Trophoblast cell (in vitro differentiated cells and primary cell): Measurements from ENCODE around the gene ZNF709.
"Not testable (repeated sequence)": the region's sequence is repeated elsewhere in the genome, so short reads cannot be mapped to it uniquely, and the experiment has no call there.

Experiments used
- DNase-seq, 2 donors: peaks; one replicate each; pipeline ENCODE4 v3.0.0-alpha.2; 2016
- H2AFZ ChIP-seq: 2 replicates; pipeline ENCODE4 v1.6.1; 2013; ENCODE audit warnings: low read length, moderate library complexity, mild to moderate bottlenecking; ENCODE audit not compliant: insufficient read depth, poor library complexity
- H2AK5ac ChIP-seq: 2 replicates; pipeline ENCODE4 v1.6.1; 2013; ENCODE audit warnings: mild to moderate bottlenecking, low read length
- H2BK120ac ChIP-seq: 2 replicates; pipeline ENCODE4 v1.6.1; 2013; ENCODE audit warnings: low read length, mild to moderate bottlenecking, moderate library complexity; ENCODE audit not compliant: insufficient read depth, poor library complexity
- H2BK12ac ChIP-seq: 2 replicates; pipeline ENCODE4 v1.6.1; 2013; ENCODE audit warnings: mild to moderate bottlenecking, low read length, moderate library complexity
- H2BK5ac ChIP-seq: 2 replicates; pipeline ENCODE4 v1.6.1; 2013; ENCODE audit warnings: low read length, low read depth, moderate library complexity, mild to moderate bottlenecking; ENCODE audit not compliant: poor library complexity
- H3K14ac ChIP-seq: 2 replicates; pipeline ENCODE4 v1.6.1; 2013; ENCODE audit warnings: mild to moderate bottlenecking, low read length
- H3K18ac ChIP-seq: 2 replicates; pipeline ENCODE4 v1.6.1; 2013; ENCODE audit warnings: mild to moderate bottlenecking, low read length
- H3K23ac ChIP-seq: 2 replicates; pipeline ENCODE4 v1.6.1; 2013; ENCODE audit warnings: low read length
- H3K27ac ChIP-seq: 2 replicates; pipeline ENCODE4 v1.5.1; 2013; ENCODE audit warnings: low read depth, mild to moderate bottlenecking, inconsistent platforms, low read length, moderate library complexity
- H3K27me3 ChIP-seq: 2 replicates; pipeline ENCODE4 v1.6.1; 2013; ENCODE audit warnings: inconsistent platforms, mild to moderate bottlenecking, low read length, moderate library complexity; ENCODE audit not compliant: insufficient read depth
- H3K36me3 ChIP-seq, 2 experiments: 1 replicate in 1 of 2; 2 replicates in 1 of 2; pipeline ENCODE4 v1.6.1; 2013; ENCODE audit warnings: low read length in 2 of 2, mild to moderate bottlenecking in 2 of 2, moderate library complexity in 1 of 2; ENCODE audit not compliant: insufficient read depth in 2 of 2, control insufficient read depth in 1 of 2
- H3K4ac ChIP-seq: 2 replicates; pipeline ENCODE4 v1.6.1; 2013; ENCODE audit warnings: low read depth, mild to moderate bottlenecking, low read length, moderate library complexity
- H3K4me1 ChIP-seq, 2 experiments: 1 replicate in 1 of 2; 2 replicates in 1 of 2; pipeline ENCODE4 v1.6.1; 2013; ENCODE audit warnings: low read length in 2 of 2, mild to moderate bottlenecking in 2 of 2, moderate library complexity in 1 of 2; ENCODE audit not compliant: insufficient read depth in 2 of 2, control insufficient read depth in 1 of 2
- H3K4me2 ChIP-seq: 2 replicates; pipeline ENCODE4 v1.6.1; 2013; ENCODE audit warnings: inconsistent platforms, mild to moderate bottlenecking, low read length, moderate library complexity
- H3K4me3 ChIP-seq: 2 replicates; pipeline ENCODE4 v1.5.1; 2013; ENCODE audit warnings: mild to moderate bottlenecking, low read depth, low read length, inconsistent platforms
- H3K79me1 ChIP-seq: one replicate; pipeline ENCODE4 v1.6.1; 2013; ENCODE audit warnings: low read length
- H3K79me2 ChIP-seq: 2 replicates; pipeline ENCODE4 v1.6.1; 2013; ENCODE audit warnings: low read length, mild to moderate bottlenecking; ENCODE audit not compliant: control insufficient read depth, insufficient read depth, poor library complexity
- H3K9ac ChIP-seq: 2 replicates; pipeline ENCODE4 v1.6.1; 2013; ENCODE audit warnings: mild to moderate bottlenecking, low read length
- H3K9me3 ChIP-seq: 2 replicates; pipeline ENCODE4 v1.6.1; 2013; ENCODE audit warnings: low read depth, mild to moderate bottlenecking, control low read depth, inconsistent platforms, low read length; ENCODE audit not compliant: insufficient read depth
- H4K12ac ChIP-seq: 2 replicates; pipeline ENCODE4 v1.6.1; 2013; ENCODE audit warnings: low read depth, mild to moderate bottlenecking, low read length, moderate library complexity
- H4K8ac ChIP-seq: 2 replicates; pipeline ENCODE4 v1.6.1; 2013; ENCODE audit warnings: low read depth, mild to moderate bottlenecking, low read length, moderate library complexity
- H4K91ac ChIP-seq: one replicate; pipeline ENCODE4 v1.6.1; 2013; ENCODE audit warnings: low read depth, mild to moderate bottlenecking, low read length, moderate library complexity
- WGBS: extraction: QIAGEN DNeasy Blood & Tissue Kit; methylation state at CpG from one replicate; pipeline ENCODE4 v1.1.7; 2013; ENCODE audit warnings: missing lambda C conversion rate; ENCODE audit not compliant: insufficient read length, insufficient coverage; ENCODE audit errors: extremely low coverage; 5-methylcytosine and 5-hydroxymethylcytosine counted together

Gene ZNF709

GRCh38 chr19:12467651-12468050, 17.0 kb downstream of the ZNF709 start:
- not testable (repeated sequence) for DNase-seq, H3K27ac ChIP-seq, H3K27me3 ChIP-seq, H3K79me1 ChIP-seq, H2BK12ac ChIP-seq, H3K18ac ChIP-seq, H3K4me3 ChIP-seq, H3K4me1 ChIP-seq, H3K9ac ChIP-seq, H4K8ac ChIP-seq, H4K12ac ChIP-seq, H2BK120ac ChIP-seq, H3K36me3 ChIP-seq, H3K4me2 ChIP-seq, H2BK5ac ChIP-seq, H2AK5ac ChIP-seq, H3K14ac ChIP-seq, H2AFZ ChIP-seq, H3K9me3 ChIP-seq, H4K91ac ChIP-seq, H3K79me2 ChIP-seq, H3K23ac ChIP-seq, H3K4ac ChIP-seq
- no CpG with 5 or more reads among the region's 33 CpGs for WGBS

DNA sequence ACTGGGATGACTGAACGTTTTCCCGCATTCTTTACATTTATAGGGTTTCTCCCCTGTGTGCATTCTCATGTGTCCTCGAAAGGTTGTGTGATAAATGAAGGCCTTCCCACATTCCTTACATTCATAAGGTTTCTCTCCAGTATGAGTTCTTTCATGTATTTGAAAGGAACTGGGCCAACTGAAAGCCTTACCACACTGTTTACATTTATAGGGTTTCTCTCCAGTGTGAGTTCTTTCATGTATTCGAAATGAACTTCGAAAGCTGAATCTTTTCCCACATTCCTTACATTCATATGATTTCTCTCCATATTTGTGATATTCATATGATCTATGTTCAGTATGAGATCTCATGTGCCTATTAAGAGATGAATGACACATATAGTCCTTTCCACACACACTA, 19.4 kb downstream of the ZNF709 start:
- Histone ChIP-seq H3K27me3 (no peaks in the 10 kb centered on the region), H3K4me3 (no peak overlapping the region), H2BK120ac (no peak overlapping the region), H3K4ac (no peak overlapping the region), H2BK5ac (no peak overlapping the region), H3K9ac (no peak overlapping the region), H3K4me2 (no peak overlapping the region), H2AK5ac (no peak overlapping the region), H4K91ac (no peak overlapping the region), H3K23ac (no peak overlapping the region), H2AFZ (no peak overlapping the region), H4K12ac (no peak overlapping the region), H4K8ac (no peak overlapping the region), H3K79me1 (no peaks in the 10 kb centered on the region), H3K36me3 (peaks cover 2 to 4% of the 10 kb centered on the region in 2 experiments), H3K9me3 (peaks cover 11% of the 10 kb centered on the region), H3K27ac (no peak overlapping the region), H3K18ac (no peak overlapping the region), H2BK12ac (no peak overlapping the region), H3K79me2 (no peaks in the 10 kb centered on the region), H3K4me1 (no peaks in the 10 kb centered on the region), H3K14ac (no peak overlapping the region)
- no CpG with 5 or more reads among the region's 5 CpGs for WGBS
- no peak for DNase-seq

GRCh38 chr19:12464769-12465168, 19.8 kb downstream of the ZNF709 start:
- Histone ChIP-seq H3K14ac (no peak overlapping the region), H2BK12ac (no peak overlapping the region), H3K18ac (no peak overlapping the region), H2AFZ (no peak overlapping the region), H3K79me1 (no peaks in the 10 kb centered on the region), H3K4me1 (no peaks in the 10 kb centered on the region), H3K36me3 (peaks cover 2 to 4% of the 10 kb centered on the region in 2 experiments), H4K8ac (no peak overlapping the region), H2AK5ac (no peak overlapping the region), H4K91ac (no peak overlapping the region), H3K9ac (no peak overlapping the region), H3K4ac (no peak overlapping the region), H3K27ac (no peak overlapping the region), H3K4me3 (no peak overlapping the region), H3K27me3 (no peaks in the 10 kb centered on the region), H3K79me2 (no peaks in the 10 kb centered on the region), H3K9me3 (peaks cover 9% of the 10 kb centered on the region), H2BK5ac (no peak overlapping the region), H3K23ac (no peak overlapping the region), H2BK120ac (no peak overlapping the region), H4K12ac (no peak overlapping the region), H3K4me2 (no peak overlapping the region)
- no CpG with 5 or more reads among the region's 3 CpGs for WGBS
- no peak for DNase-seq

DNA sequence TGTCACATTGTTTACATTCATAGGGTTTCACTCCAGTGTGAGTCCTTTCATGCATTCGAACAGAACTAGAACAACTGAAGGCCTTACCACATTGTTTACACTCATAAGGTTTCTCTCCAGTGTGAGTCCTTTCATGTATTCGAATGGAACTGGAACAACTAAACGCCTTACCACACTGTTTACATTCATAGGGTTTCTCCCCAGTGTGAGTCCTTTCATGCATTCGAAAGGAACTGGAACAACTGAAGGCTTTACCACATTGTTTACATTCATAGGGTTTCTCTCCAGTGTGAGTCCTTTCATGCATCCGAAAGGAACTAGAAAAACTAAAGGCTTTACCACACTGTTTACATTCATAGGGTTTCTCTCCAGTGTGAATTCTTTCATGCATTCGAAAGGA, 20.5 kb downstream of the ZNF709 start:
- not testable (repeated sequence) for H3K9ac ChIP-seq, H3K27ac ChIP-seq, H4K12ac ChIP-seq, H3K18ac ChIP-seq, H3K4me3 ChIP-seq, H3K23ac ChIP-seq, H4K8ac ChIP-seq, H4K91ac ChIP-seq, DNase-seq, H3K79me2 ChIP-seq, H3K79me1 ChIP-seq, H2BK120ac ChIP-seq, H3K14ac ChIP-seq, H3K4me1 ChIP-seq, H3K27me3 ChIP-seq, H3K4ac ChIP-seq, H3K36me3 ChIP-seq, H3K4me2 ChIP-seq, H2AFZ ChIP-seq, H3K9me3 ChIP-seq, H2BK12ac ChIP-seq, H2AK5ac ChIP-seq, H2BK5ac ChIP-seq
- no CpG with 5 or more reads among the region's 6 CpGs for WGBS
